ENCODE data around the gene MYL6B.

Gene MYL6B

DNA sequence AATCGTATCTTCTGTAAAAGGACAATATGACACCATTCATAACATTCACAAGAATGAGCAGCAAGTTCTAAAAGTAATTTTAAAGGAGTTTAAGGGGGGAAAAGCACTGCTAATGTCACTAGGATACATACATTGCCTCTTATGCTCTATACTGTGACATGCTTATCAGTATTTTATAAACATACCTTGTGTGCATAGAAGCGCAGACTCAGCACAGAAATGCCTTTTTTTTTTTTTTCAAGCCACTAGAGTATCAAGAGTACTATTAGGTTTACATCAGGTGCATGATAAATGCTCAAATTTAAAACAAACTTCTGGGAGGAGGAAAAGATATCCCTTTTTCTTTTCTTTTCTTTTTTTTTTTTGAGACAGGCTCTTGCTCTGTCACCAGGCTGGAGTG is 50.5 kb downstream of the MYL6B start:
- in situ Hi-C loops (cut with HindIII; ENCODE audit: low sequenced_read_pairs): no loop called here

DNA sequence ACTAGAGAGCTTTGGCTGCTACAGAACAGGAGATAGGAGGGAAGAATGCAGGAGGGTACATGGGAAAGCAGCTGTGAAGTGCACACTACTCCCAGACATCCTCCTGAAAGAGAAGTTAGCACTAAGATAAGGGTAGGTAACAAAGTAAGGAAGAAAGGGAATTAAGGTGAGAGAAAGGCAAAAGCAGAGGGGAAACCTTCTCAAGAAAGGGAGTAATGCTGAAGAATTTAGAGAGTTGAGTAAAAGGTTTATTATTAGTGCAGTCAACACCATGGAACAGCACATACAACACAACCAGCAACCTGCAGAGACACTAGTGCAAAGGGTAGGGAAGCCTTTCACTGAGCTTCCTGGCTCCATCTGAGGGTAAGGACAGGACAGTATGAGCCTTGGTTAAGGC is 51.9 kb downstream of the MYL6B start:
- in situ Hi-C loops (cut with HindIII; ENCODE audit: low sequenced_read_pairs): no loop called here

DNA sequence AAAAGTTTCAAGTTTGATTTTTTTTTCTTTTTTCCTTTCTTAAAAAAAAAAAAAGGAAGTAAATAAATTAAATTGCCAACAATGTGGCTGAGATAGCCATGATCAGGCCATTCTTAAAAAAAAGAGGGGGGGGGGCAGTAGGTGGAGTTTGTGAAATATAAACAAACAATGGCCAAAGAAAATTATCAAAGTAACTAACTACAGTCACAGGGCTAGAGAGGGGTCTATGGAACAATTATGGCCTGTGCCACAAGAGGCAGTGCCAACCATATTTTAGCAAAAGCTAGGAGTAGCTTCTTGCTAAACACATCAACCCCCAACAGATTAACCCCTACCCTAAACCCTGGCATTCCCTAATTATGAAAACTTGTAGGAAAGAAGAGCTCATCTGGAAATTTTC is 53.1 kb downstream of the MYL6B start:
- in situ Hi-C loops (cut with HindIII; ENCODE audit: low sequenced_read_pairs): loop anchor here (5.0 kb wide), 1 partner anchor 47 kb away; no protein-coding TSS in a partner anchor

DNA sequence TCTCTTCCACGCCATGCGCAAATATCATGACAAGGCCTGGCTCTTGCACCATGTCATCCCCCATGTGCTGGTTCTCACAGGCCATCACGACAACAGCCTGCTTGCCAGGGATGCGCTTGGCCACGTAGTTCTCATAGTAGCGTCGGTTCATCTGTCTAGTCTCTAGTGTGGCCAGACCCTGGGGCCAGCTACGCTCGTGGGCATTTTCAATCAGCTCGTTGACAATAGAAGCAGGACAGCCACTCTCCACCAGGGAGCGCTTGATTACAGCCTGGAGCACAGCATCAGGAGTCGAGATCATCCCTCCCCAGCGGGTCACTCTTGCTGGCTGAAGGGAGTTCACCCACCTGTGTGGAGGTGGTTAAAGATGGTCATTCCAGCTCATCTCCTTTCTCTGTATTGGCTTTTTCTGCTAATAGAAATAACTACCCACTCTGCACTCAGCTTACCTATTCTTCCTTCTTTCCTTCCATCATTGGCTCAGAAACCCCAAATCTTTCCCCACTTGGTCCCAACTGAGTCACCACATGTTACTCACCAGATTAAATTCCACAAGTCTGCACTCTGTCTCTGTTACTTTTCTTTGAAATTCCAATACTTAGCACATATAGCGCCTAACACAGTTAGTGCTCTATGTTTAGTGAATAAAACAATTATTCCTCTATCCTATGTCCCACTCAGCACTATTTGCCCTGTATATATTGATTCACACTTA is 54.2 kb downstream of the MYL6B start:
- in situ Hi-C loops (cut with HindIII; ENCODE audit: low sequenced_read_pairs): loop anchor here (5.0 kb wide), 1 partner anchor 46 kb away; no protein-coding TSS in a partner anchor

All from endothelial cell of hepatic sinusoid (primary cell).